Transverse colon (tissue), 4 donors: ENCODE measurements around the gene GRIK4. TPM values are rescaled to one million over a fixed set of nuclear protein-coding genes. Genes with fewer than 3 reads are reported as not detected.

Experiments
- DNase-seq: peaks from one replicate; pipeline ENCODE4 v3.0.0-alpha.2; 2019
- H3K27ac ChIP-seq, 4 donors: fragments of 200-600 bp; sonication (generic); 2 replicates each; pipeline ENCODE4 v1.5.1; 2016 to 2018; ENCODE audit warnings: inconsistent platforms in 4 of 4
- H3K27me3 ChIP-seq: fragments of 200-600 bp; sonication (generic); 2 replicates; pipeline ENCODE4 v1.5.1; 2017; ENCODE audit warnings: inconsistent platforms
- H3K36me3 ChIP-seq, 4 donors: fragments of 200-600 bp; sonication (generic); 2 replicates each; pipeline ENCODE4 v1.5.1; 2017 to 2019; ENCODE audit warnings: inconsistent platforms in 4 of 4
- H3K4me1 ChIP-seq, 4 donors: fragments of 200-600 bp; sonication (generic); 2 replicates each; pipeline ENCODE4 v1.5.1; 2017 to 2020; ENCODE audit warnings: inconsistent platforms in 4 of 4
- H3K4me3 ChIP-seq, 4 donors: fragments of 200-600 bp; sonication (generic); 1 replicate in 1 of 4; 2 replicates in 3 of 4; pipeline versions ENCODE4 v1.5.1 to v1.6.1; 2017 to 2019; ENCODE audit warnings: inconsistent platforms in 4 of 4
- H3K9me3 ChIP-seq, 2 donors: fragments of 200-600 bp; sonication (generic); 2 replicates each; pipeline ENCODE4 v1.5.1; 2017 to 2019; ENCODE audit warnings: inconsistent platforms in 2 of 2
- EP300 ChIP-seq: sonication (generic); formaldehyde crosslinking; IDR thresholded peaks from one replicate; pipeline ENCODE4 v1.6.1; 2017; ENCODE audit warnings: antibody characterized with exemption, low read depth
- POLR2A ChIP-seq: fragments of 450-650 bp; IDR thresholded peaks from one replicate; pipeline ENCODE4 v1.6.1; 2016; ENCODE audit warnings: antibody characterized with exemption, mild to moderate bottlenecking, moderate library complexity
- POLR2AphosphoS5 ChIP-seq, 3 donors: sonication (generic); formaldehyde crosslinking; IDR thresholded peaks; one replicate each; pipeline ENCODE4 v1.6.1; 2016; ENCODE audit warnings: antibody characterized with exemption in 3 of 3
- WGBS, 2 donors: methylation state at CpG; one replicate each; pipeline ENCODE4 v1.1.5; 2018; ENCODE audit warnings: low coverage in 1 of 2; 5-methylcytosine and 5-hydroxymethylcytosine counted together
- in situ Hi-C, 4 donors: fragments of 200-750 bp; cut with MboI; loops; one replicate each; pipeline versions ENCODE4 v1.15.0 to v1.15.1; 2017; ENCODE audit warnings: low sequenced_read_pairs in 3 of 4, low pct_ligation_motif_present in 1 of 4, low pct_unique_long_range_greater_than_20kb in 1 of 4
- intact Hi-C: fragments of 100-400 bp; cut with DNase I; formaldehyde crosslinking; loops from one replicate; pipeline ENCODE4 v1.15.1; 2023; ENCODE audit warnings: low total_unique reads
- total RNA-seq, 4 donors: library from RNA; depleted of rRNA; stranded (reverse); fragments of >200 nt; gene quantifications; one replicate each; pipeline ENCODE4 v1.1.0, GENCODE V29; 2016
- TF ChIP-seq, protein P1 (sequence below), 5 experiments: fragments of 200-600 bp in 3 of 5; fragments of 450-650 bp in 2 of 5; sonication (generic) in 3 of 5; IDR thresholded peaks; 1 replicate in 2 of 5; 2 replicates in 3 of 5; pipeline ENCODE4 v1.5.1; 2016 to 2017; ENCODE audit warnings: antibody characterized with exemption in 5 of 5, inconsistent platforms in 3 of 5, mild to moderate bottlenecking in 2 of 5, moderate library complexity in 1 of 5

Gene GRIK4
- total RNA-seq, 4 donors from 2014 or later, result 2.6 TPM; not detected in 3

DNA sequence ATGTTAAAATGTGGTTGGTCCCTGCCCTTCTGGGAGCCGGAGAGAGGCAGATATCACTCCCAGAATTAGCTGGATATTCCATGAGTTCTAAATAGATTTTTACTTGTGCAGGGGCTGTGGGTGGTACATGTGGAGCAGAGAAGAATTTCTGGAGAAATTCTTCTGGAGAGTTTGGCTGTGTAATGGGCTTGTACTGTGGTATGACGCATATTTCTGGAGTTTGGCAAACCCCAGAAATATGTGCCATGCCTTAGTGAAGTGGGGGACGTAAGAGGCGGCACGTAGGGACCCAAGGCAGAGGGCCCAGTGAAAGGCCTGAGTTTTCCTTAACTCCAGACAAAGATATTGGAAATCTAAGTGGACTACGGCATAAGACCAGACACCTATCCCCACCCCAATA lies 461.1 kb downstream of the GRIK4 start:
- H3K4me1 ChIP-seq, result no peaks in the 10 kb centered on the region
- no peak for DNase-seq
- H3K27ac ChIP-seq, result no peak overlapping the region
- H3K9me3 ChIP-seq, result no peaks in the 10 kb centered on the region
- intact Hi-C loops (no loop called here), in situ Hi-C loops (loop anchor here in 3 of 4 donors (25.0 kb wide), 1 partner anchor 460 kb away; the partner anchor contains the start of gene GRIK4 (in 3 of the 3))
- H3K27me3 ChIP-seq, result peaks cover 21% of the 10 kb centered on the region
- no peaks in the 10 kb centered on the region for H3K36me3 ChIP-seq
- H3K4me3 ChIP-seq, result no peak overlapping the region
- TF ChIP-seq EP300 (no peak), POLR2A (no peak), POLR2AphosphoS5 (IDR thresholded peaks at IDR 0.05) (no peak)
- TF ChIP-seq, protein P1, sequence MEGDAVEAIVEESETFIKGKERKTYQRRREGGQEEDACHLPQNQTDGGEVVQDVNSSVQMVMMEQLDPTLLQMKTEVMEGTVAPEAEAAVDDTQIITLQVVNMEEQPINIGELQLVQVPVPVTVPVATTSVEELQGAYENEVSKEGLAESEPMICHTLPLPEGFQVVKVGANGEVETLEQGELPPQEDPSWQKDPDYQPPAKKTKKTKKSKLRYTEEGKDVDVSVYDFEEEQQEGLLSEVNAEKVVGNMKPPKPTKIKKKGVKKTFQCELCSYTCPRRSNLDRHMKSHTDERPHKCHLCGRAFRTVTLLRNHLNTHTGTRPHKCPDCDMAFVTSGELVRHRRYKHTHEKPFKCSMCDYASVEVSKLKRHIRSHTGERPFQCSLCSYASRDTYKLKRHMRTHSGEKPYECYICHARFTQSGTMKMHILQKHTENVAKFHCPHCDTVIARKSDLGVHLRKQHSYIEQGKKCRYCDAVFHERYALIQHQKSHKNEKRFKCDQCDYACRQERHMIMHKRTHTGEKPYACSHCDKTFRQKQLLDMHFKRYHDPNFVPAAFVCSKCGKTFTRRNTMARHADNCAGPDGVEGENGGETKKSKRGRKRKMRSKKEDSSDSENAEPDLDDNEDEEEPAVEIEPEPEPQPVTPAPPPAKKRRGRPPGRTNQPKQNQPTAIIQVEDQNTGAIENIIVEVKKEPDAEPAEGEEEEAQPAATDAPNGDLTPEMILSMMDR (IDR thresholded peaks at IDR 0.05), result no peak
- WGBS, 2 donors, result 84 to 100% methylated on average over 6 of the region's 6 CpGs

DNA sequence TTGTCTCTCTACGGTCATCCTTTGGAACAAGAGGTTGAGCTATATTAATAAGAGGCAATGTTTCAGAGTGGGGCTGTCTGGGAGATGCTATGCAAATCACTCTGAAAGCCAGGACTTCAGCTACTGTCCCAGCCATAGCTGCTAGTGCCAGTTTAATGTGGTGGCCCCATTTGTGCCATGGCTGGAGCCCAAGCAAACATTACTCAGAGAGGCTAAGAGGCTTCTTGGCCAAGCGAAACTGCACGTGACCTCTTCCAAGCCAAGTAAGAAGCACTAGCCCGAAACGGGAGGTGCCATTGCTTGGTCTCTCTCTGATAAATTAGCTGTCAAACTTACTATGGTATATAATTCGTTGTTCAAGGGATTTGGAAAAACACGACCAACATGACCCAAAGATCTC lies 462.0 kb downstream of the GRIK4 start:
- in situ Hi-C loops (loop anchor here in 3 of 4 donors (25.0 kb wide), 1 partner anchor 461 kb away; the partner anchor contains the start of gene GRIK4 (in 3 of the 3)), intact Hi-C loops (no loop called here)
- Histone ChIP-seq H3K4me3 (no peak overlapping the region), H3K9me3 (no peaks in the 10 kb centered on the region), H3K27me3 (peaks cover 21% of the 10 kb centered on the region), H3K27ac (no peak overlapping the region), H3K4me1 (no peaks in the 10 kb centered on the region), H3K36me3 (no peaks in the 10 kb centered on the region)
- WGBS, 2 donors, result 80 to 85% methylated on average over 1 to 7 of the region's 7 CpGs
- TF ChIP-seq POLR2A, result no peak
- TF ChIP-seq EP300, result no peak
- TF ChIP-seq, protein P1 (IDR thresholded peaks at IDR 0.05), result no peak
- no peak for TF ChIP-seq POLR2AphosphoS5 (IDR thresholded peaks at IDR 0.05)
- DNase-seq, result no peak

DNA sequence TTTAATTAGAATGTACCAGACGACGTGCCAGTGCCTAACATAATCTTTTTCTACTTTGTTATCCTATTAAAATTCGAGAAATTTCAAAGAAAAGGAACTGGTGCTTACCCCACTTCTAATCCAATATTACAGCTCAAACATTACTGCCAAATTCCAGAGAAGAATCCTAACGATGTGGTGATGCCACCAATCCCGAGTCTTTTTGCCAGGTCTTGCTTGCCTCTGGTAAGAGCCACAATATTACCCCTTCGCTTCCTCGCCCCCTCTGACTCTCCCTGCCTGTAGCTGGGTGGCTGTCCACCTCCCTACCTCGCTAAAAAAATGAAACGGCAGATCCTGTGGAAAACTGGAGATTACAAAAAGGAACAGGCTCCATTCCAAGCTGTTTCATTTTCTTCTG lies 462.9 kb downstream of the GRIK4 start:
- no peaks in the 10 kb centered on the region for H3K4me1 ChIP-seq
- no peaks in the 10 kb centered on the region for H3K36me3 ChIP-seq
- TF ChIP-seq, protein P1 (IDR thresholded peaks at IDR 0.05), result no peak
- TF ChIP-seq EP300 (no peak), POLR2AphosphoS5 (IDR thresholded peaks at IDR 0.05) (no peak), POLR2A (no peak)
- WGBS, 2 donors, result 56 to 64% methylated on average over 5 to 9 of the region's 9 CpGs
- peaks cover 21% of the 10 kb centered on the region for H3K27me3 ChIP-seq
- intact Hi-C loops (no loop called here), in situ Hi-C loops (loop anchor here in 3 of 4 donors (25.0 kb wide), 1 partner anchor 462 kb away; the partner anchor contains the start of gene GRIK4 (in 3 of the 3))
- no peak overlapping the region for H3K4me3 ChIP-seq
- no peaks in the 10 kb centered on the region for H3K9me3 ChIP-seq
- no peak overlapping the region for H3K27ac ChIP-seq
- no peak for DNase-seq

DNA sequence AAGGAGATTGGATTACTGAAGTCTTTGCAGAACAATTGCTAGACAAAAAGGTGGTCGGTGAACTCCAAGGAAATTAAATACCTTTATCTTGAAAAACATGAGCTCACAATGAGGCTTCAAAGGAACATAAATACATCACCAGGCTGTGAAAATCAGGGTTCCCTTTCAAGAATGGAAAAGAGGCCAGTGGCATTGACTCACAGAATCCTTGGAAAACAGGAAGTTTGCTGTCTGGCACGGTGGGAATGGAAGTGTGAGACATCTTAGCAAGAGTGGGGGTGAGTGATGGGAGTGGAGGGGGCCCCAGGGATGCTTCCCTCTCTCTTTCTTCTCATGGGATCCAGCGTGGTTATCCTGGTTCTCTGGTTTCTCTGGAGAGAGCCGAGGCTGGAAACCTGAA lies 463.4 kb downstream of the GRIK4 start:
- Histone ChIP-seq H3K36me3 (no peaks in the 10 kb centered on the region), H3K27me3 (peaks cover 21% of the 10 kb centered on the region), H3K27ac (no peak overlapping the region), H3K4me3 (no peak overlapping the region), H3K9me3 (no peaks in the 10 kb centered on the region), H3K4me1 (no peaks in the 10 kb centered on the region)
- no peak for TF ChIP-seq POLR2AphosphoS5 (IDR thresholded peaks at IDR 0.05)
- intact Hi-C loops (no loop called here), in situ Hi-C loops (loop anchor here in 3 of 4 donors (25.0 kb wide), 1 partner anchor 463 kb away; the partner anchor contains the start of gene GRIK4 (in 3 of the 3))
- no peak for DNase-seq
- WGBS, 2 donors, result 39 to 48% methylated on average over 4 of the region's 4 CpGs
